Measurements from ENCODE around the gene ZNF248.

DNA sequence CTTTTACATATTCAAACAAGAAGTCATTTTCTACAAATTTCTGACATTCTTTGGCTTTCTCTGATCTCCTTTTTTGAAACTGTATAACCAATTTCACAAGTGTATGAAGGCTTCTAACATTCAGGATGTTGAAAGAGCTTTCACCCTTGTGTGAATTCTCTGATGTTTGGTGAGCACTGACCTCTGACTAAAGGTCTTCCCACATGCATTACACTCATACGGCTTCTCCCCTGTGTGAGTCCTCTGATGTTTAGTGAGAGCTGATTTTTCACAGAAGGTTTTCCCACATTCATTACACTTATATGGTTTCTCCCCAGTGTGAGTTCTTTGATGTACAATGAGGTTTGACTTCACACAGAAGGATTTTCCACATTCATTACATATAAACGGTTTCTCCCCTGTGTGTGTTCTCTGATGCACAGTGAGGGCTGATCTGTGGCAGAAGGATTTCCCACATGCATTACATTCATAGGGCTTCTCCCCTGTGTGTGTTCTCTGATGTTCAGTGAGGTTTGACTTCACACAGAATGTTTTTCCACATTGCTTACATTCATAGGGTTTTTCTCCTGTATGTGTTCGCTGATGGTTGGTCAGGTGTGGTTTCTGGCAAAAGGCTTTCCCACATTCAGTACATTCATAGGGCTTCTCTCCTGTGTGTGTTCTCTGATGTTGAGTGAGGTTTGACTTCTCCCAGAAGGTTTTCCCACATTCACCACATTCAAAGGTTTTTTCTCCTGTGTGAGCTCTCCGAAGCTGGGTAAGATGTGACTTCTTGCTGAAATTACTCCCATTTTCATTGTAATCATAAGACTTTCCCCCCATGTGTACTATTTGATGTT lies 25.7 kb downstream of the ZNF248 start:
- TF ChIP-seq EZH2 (IDR thresholded peaks at IDR 0.05; ENCODE audit: insufficient read depth, poor library complexity, severe bottlenecking) = no peak
- no peak for TF ChIP-seq EZH2phosphoT487 (IDR thresholded peaks at IDR 0.05; ENCODE audit: insufficient read depth, low read depth)
